Karpas-422 (cell line): ENCODE measurements around the gene IFT74. TPM values are rescaled to one million over a fixed set of nuclear protein-coding genes. Genes with fewer than 3 reads are reported as not detected.

Source experiments
- DNase-seq: peaks from one replicate; pipeline ENCODE4 v3.0.0-alpha.2; 2015
- H2AFZ ChIP-seq: fragments of 200-600 bp; sonication (generic); 2 replicates; pipeline ENCODE4 v1.6.1; 2014; ENCODE audit warnings: antibody characterized with exemption, low read length, mixed read lengths
- H3K27ac ChIP-seq: fragments of 200-600 bp; sonication (generic); 2 replicates; pipeline ENCODE4 v1.5.1; 2014; ENCODE audit warnings: mild to moderate bottlenecking, low read length, moderate library complexity
- H3K27me3 ChIP-seq: fragments of 200-600 bp; sonication (generic); 2 replicates; pipeline ENCODE4 v1.6.1; 2014; ENCODE audit warnings: low read length, mixed read lengths
- H3K36me3 ChIP-seq: fragments of 200-600 bp; sonication (generic); 2 replicates; pipeline ENCODE4 v1.6.1; 2014; ENCODE audit warnings: low read length, mixed read lengths; ENCODE audit not compliant: insufficient read depth
- H3K4me1 ChIP-seq: fragments of 200-600 bp; sonication (generic); 2 replicates; pipeline ENCODE4 v1.6.1; 2014; ENCODE audit warnings: mild to moderate bottlenecking, low read length, mixed read lengths
- H3K4me2 ChIP-seq: fragments of 200-600 bp; sonication (generic); 2 replicates; pipeline ENCODE4 v1.6.1; 2014; ENCODE audit warnings: low read length, low read depth, mild to moderate bottlenecking; ENCODE audit not compliant: poor library complexity, severe bottlenecking
- H3K4me3 ChIP-seq: fragments of 200-600 bp; sonication (generic); 2 replicates; pipeline ENCODE4 v1.5.1; 2014; ENCODE audit warnings: mild to moderate bottlenecking, antibody characterized with exemption, low read length, mixed read lengths
- H3K79me2 ChIP-seq: fragments of 200-600 bp; sonication (generic); 2 replicates; pipeline ENCODE4 v1.6.1; 2014; ENCODE audit warnings: mild to moderate bottlenecking, low read length, mixed read lengths
- H3K9ac ChIP-seq: fragments of 200-600 bp; sonication (generic); 2 replicates; pipeline ENCODE4 v1.6.0; 2014; ENCODE audit warnings: low read length
- H3K9me2 ChIP-seq: fragments of 200-600 bp; sonication (generic), shearing (Covaris generic); replicated peaks from 2 replicates; pipeline ENCODE4 v1.6.0; 2014; ENCODE audit warnings: mild to moderate bottlenecking, low read length, moderate library complexity; ENCODE audit not compliant: insufficient read depth
- H3K9me3 ChIP-seq: fragments of 300-700, 200-600 bp; sonication (generic); 2 replicates; pipeline ENCODE4 v1.6.1; 2014; ENCODE audit warnings: low read length, mixed read lengths
- H4K20me1 ChIP-seq: fragments of 200-600 bp; sonication (generic); 2 replicates; pipeline ENCODE4 v1.6.1; 2014; ENCODE audit warnings: mild to moderate bottlenecking, antibody characterized with exemption, low read length, low read depth; ENCODE audit not compliant: insufficient read depth
- total RNA-seq: library from RNA; depleted of rRNA; stranded (reverse); fragments of >200 nt; shearing (Covaris generic); gene quantifications from 2 replicates; pipeline ENCODE4 v1.2.3, GENCODE V29; 2014; ENCODE audit warnings: low replicate concordance

IFT74 gene
- total RNA-seq, 1 experiment from 2014 or later = 29.3 TPM

GRCh38 chr9:26939955-26940711 lies 16.1 kb upstream of the IFT74 start:
- Histone ChIP-seq H3K4me3 (no peak overlapping the region), H4K20me1 (0 out of 2 replicates have a peak, but pooled peaks cover 7% of the 10 kb centered on the region), H3K9ac (no peak overlapping the region), H3K4me2 (no peak overlapping the region), H3K36me3 (peaks cover 32% of the 10 kb centered on the region), H3K27ac (no peak overlapping the region), H3K9me2 (no peaks in the 10 kb centered on the region), H2AFZ (no peak overlapping the region), H3K27me3 (no peaks in the 10 kb centered on the region), H3K4me1 (peaks cover 10% of the 10 kb centered on the region), H3K79me2 (peaks cover 100% of the 10 kb centered on the region), H3K9me3 (no peaks in the 10 kb centered on the region)
- DNase-seq = no peak

GRCh38 chr9:26940779-26941178 lies 15.4 kb upstream of the IFT74 start:
- Histone ChIP-seq H3K4me3 (no peak overlapping the region), H3K9ac (no peak overlapping the region), H3K36me3 (peaks cover 30% of the 10 kb centered on the region), H4K20me1 (peaks cover 7% of the 10 kb centered on the region; the same call in 1 of the 2 replicates), H3K27ac (no peak overlapping the region), H3K9me2 (no peaks in the 10 kb centered on the region), H3K4me1 (peaks cover 16% of the 10 kb centered on the region), H3K4me2 (no peak overlapping the region), H3K27me3 (no peaks in the 10 kb centered on the region), H3K9me3 (no peaks in the 10 kb centered on the region), H3K79me2 (peaks cover 100% of the 10 kb centered on the region), H2AFZ (no peak overlapping the region)
- no peak for DNase-seq

GRCh38 chr9:26945591-26945990 lies 10.6 kb upstream of the IFT74 start:
- peaks cover 7% of the 10 kb centered on the region; the same call in 1 of the 2 replicates for H4K20me1 ChIP-seq
- H3K4me3 ChIP-seq = peak overlapping the region; percentile 83
- peaks cover 26% of the 10 kb centered on the region for H3K4me1 ChIP-seq
- H3K27ac ChIP-seq = 0 out of 2 replicates have a peak overlapping the region, but pooled peaks have one; percentile 73
- no peak overlapping the region for H2AFZ ChIP-seq
- peak overlapping the region; percentile 99 for H3K4me2 ChIP-seq
- H3K9me3 ChIP-seq = no peaks in the 10 kb centered on the region
- H3K9me2 ChIP-seq = no peaks in the 10 kb centered on the region
- no peak for DNase-seq
- H3K79me2 ChIP-seq = peaks cover 74% of the 10 kb centered on the region
- H3K36me3 ChIP-seq = peaks cover 19% of the 10 kb centered on the region
- no peaks in the 10 kb centered on the region for H3K27me3 ChIP-seq
- peak overlapping the region; percentile 96 for H3K9ac ChIP-seq

GRCh38 chr9:26946753-26947727 lies 9.2 kb upstream of the IFT74 start, which contains the start of gene PLAA:
TSS of gene PLAA (minus strand) at chr9:26947242. CDS start at chr9:26947045, 197 bp downstream.
- H3K79me2 ChIP-seq = peaks cover 60% of the 10 kb centered on the region
- peak within 1 kb of the TSS; percentile 96 for H3K9ac ChIP-seq
- no peaks in the 10 kb centered on the region for H3K9me2 ChIP-seq
- DNase-seq = peak; percentile 96
- H4K20me1 ChIP-seq = peaks cover 7% of the 10 kb centered on the region; the same call in 1 of the 2 replicates
- H3K27ac ChIP-seq = peak within 1 kb of the TSS; percentile 73
- H3K4me1 ChIP-seq = peaks cover 26% of the 10 kb centered on the region
- peak within 1 kb of the TSS; percentile 99 for H3K4me2 ChIP-seq
- H3K4me3 ChIP-seq = peak within 1 kb of the TSS; percentile 83
- H3K9me3 ChIP-seq = no peaks in the 10 kb centered on the region
- H3K27me3 ChIP-seq = no peaks in the 10 kb centered on the region
- peak within 1 kb of the TSS; percentile 95; the same call in 1 of the 2 replicates for H2AFZ ChIP-seq
- H3K36me3 ChIP-seq = peaks cover 15% of the 10 kb centered on the region

GRCh38 chr9:26947736-26948135 lies 8.5 kb upstream of the IFT74 start:
- H3K4me2 ChIP-seq = peak overlapping the region; percentile 99
- no peaks in the 10 kb centered on the region for H3K9me3 ChIP-seq
- peak overlapping the region; percentile 54; the same call in 1 of the 2 replicates for H2AFZ ChIP-seq
- H3K4me1 ChIP-seq = peaks cover 26% of the 10 kb centered on the region
- H4K20me1 ChIP-seq = peaks cover 7% of the 10 kb centered on the region; the same call in 1 of the 2 replicates
- no peak for DNase-seq
- H3K9ac ChIP-seq = peak overlapping the region; percentile 96
- peak overlapping the region; percentile 73 for H3K27ac ChIP-seq
- peaks cover 15% of the 10 kb centered on the region for H3K36me3 ChIP-seq
- H3K4me3 ChIP-seq = peak overlapping the region; percentile 83
- H3K9me2 ChIP-seq = no peaks in the 10 kb centered on the region
- no peaks in the 10 kb centered on the region for H3K27me3 ChIP-seq
- H3K79me2 ChIP-seq = peaks cover 53% of the 10 kb centered on the region

DNA sequence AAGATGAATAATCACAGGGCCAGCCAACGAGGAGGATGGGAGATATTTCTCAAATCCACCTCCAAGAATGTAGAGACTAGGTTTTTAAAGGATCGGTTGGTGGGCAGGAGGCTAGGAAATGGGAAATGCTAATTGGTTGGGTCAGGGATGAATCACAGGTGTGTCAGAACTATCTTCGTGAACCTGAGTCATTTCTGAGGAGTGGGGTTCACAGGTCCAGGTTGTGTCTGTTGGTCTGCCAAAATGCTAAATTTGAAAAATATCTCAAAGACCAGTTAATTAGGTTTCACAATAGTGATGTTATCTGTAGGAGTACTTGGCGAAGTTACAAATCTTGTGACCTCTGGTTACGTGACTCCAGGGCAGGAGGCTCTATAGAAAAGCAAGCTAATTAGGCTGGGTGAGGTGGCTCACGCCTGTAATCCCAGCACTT lies 6.6 kb upstream of the IFT74 start:
- no peaks in the 10 kb centered on the region for H3K9me3 ChIP-seq
- H3K9me2 ChIP-seq = no peaks in the 10 kb centered on the region
- peaks cover 34% of the 10 kb centered on the region for H3K79me2 ChIP-seq
- H2AFZ ChIP-seq = 0 out of 2 replicates have a peak overlapping the region, but pooled peaks have one; percentile 4
- H3K4me1 ChIP-seq = peaks cover 33% of the 10 kb centered on the region
- H3K36me3 ChIP-seq = peaks cover under 1% of the 10 kb centered on the region; the same call in 1 of the 2 replicates
- peaks cover under 1% of the 10 kb centered on the region; the same call in 1 of the 2 replicates for H4K20me1 ChIP-seq
- H3K4me2 ChIP-seq = no peak overlapping the region
- H3K27me3 ChIP-seq = no peaks in the 10 kb centered on the region
- no peak overlapping the region for H3K9ac ChIP-seq
- H3K27ac ChIP-seq = no peak overlapping the region
- H3K4me3 ChIP-seq = no peak overlapping the region
- no peak for DNase-seq

DNA sequence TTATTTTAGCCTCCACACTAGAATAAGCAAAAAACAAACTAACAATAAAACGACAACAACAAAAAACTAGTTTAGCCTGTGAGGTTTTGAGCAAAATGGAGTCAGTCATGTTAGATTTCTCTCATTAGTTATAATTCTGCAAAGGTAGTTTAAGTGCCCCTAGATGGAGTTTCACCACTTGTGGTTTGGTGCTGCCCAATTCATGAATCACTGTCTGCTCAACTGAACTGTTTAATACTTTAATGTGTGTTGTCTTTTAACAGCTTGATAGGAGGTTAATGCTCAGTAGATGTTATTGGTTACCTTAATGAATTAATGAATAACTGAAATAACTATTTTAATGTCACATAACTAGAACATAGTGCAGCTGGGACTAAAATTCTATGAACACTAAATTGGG lies 5.7 kb upstream of the IFT74 start:
- Histone ChIP-seq H3K79me2 (peaks cover 25% of the 10 kb centered on the region), H3K9ac (no peak overlapping the region), H3K27ac (no peak overlapping the region), H3K4me3 (no peak overlapping the region), H2AFZ (no peak overlapping the region), H3K4me2 (no peak overlapping the region), H3K9me3 (no peaks in the 10 kb centered on the region), H3K36me3 (no peaks in the 10 kb centered on the region), H3K27me3 (no peaks in the 10 kb centered on the region), H3K9me2 (no peaks in the 10 kb centered on the region), H4K20me1 (no peaks in the 10 kb centered on the region; the same call in 1 of the 2 replicates), H3K4me1 (peaks cover 33% of the 10 kb centered on the region)
- no peak for DNase-seq
